ENCODE results near the gene SHISA3.
"Not testable (repeated sequence)": the region's sequence is repeated elsewhere in the genome, so short reads cannot be mapped to it uniquely, and the experiment has no call there.

Gene SHISA3

GRCh38 chr4:42396752-42397634 lies at the start of gene SHISA3:
Gene SHISA3 (plus strand): TSS chr4:42397488. CDS start chr4:42398057, 569 bp downstream.
- peak; percentile 41 for DNase-seq

GRCh38 chr4:42348247-42348646 lies 49.0 kb upstream of the SHISA3 start:
- DNase-seq: no peak

GRCh38 chr4:42348692-42349091 lies 48.6 kb upstream of the SHISA3 start:
- no peak for DNase-seq

GRCh38 chr4:42350611-42351182 lies 46.6 kb upstream of the SHISA3 start:
- DNase-seq: no peak

- no peak for DNase-seq
Observed at GRCh38 chr4:42352049-42352448, 45.2 kb upstream of the SHISA3 start.

GRCh38 chr4:42357325-42357724 lies 40.0 kb upstream of the SHISA3 start:
- no peak for DNase-seq

GRCh38 chr4:42359711-42360110 lies 37.6 kb upstream of the SHISA3 start:
- DNase-seq: no peak

- DNase-seq: no peak
Observed at GRCh38 chr4:42360256-42360669, 37.0 kb upstream of the SHISA3 start.

GRCh38 chr4:42361456-42361855 lies 35.8 kb upstream of the SHISA3 start:
- DNase-seq: no peak

- DNase-seq: no peak
Observed at GRCh38 chr4:42362591-42362990, 34.7 kb upstream of the SHISA3 start.

GRCh38 chr4:42363614-42364013 lies 33.7 kb upstream of the SHISA3 start:
- no peak for DNase-seq

GRCh38 chr4:42364266-42365053 lies 32.8 kb upstream of the SHISA3 start:
- DNase-seq: no peak

GRCh38 chr4:42366959-42367358 lies 30.3 kb upstream of the SHISA3 start:
- no peak for DNase-seq

- no peak for DNase-seq
Observed at GRCh38 chr4:42369489-42369888, 27.8 kb upstream of the SHISA3 start.

GRCh38 chr4:42371305-42372252 lies 25.7 kb upstream of the SHISA3 start:
- peak; percentile 46 for DNase-seq

GRCh38 chr4:42372303-42372702 lies 25.0 kb upstream of the SHISA3 start:
- DNase-seq: not testable (repeated sequence)

GRCh38 chr4:42377497-42377896 lies 19.8 kb upstream of the SHISA3 start:
- DNase-seq: no peak

- DNase-seq: no peak
Observed at GRCh38 chr4:42381666-42382065, 15.6 kb upstream of the SHISA3 start.

GRCh38 chr4:42385516-42385915 lies 11.8 kb upstream of the SHISA3 start:
- no peak for DNase-seq

GRCh38 chr4:42390622-42391354 lies 6.5 kb upstream of the SHISA3 start:
- no peak for DNase-seq

- DNase-seq: no peak
Observed at GRCh38 chr4:42391355-42391664, 6.0 kb upstream of the SHISA3 start.

- peak; percentile 19 for DNase-seq
Observed at GRCh38 chr4:42391981-42392380, 5.3 kb upstream of the SHISA3 start.

All from fibroblast of skin of right biceps (primary cell).